OCI-LY3 (cell line): ENCODE measurements around the gene DSCAM.

Experiments
- EZH2phosphoT487 ChIP-seq: fragments of 200-600 bp; shearing (Covaris generic); IDR thresholded peaks from 2 replicates; pipeline ENCODE4 v1.6.1; 2018; ENCODE audit warnings: antibody characterized with exemption, mixed run types, low read depth
- TF ChIP-seq, protein P1 (sequence below): fragments of 200-600, 300-600 bp; sonication (generic); IDR thresholded peaks from 2 replicates; pipeline ENCODE4 v1.5.1; 2014; ENCODE audit warnings: antibody characterized with exemption, low read length, low read depth

DNA sequence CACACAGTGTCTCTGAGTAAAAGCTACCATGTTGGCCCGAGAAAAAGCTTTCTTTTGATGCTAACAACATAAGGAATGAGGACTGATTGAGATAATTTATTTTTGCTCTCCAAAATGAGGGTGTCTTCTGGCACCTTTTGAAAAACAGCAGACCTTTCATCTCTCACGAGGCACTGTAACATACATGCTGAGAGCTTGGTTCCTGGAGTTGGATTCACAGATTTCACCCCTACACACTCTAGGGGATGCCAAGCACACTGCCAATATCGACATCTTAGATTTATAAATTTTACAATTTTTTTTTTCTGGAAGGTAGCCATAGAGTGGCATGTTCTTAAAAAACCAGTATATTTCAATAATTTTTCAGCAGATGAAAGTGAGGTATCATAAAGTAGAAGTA is 408.3 kb downstream of the DSCAM start:
- TF ChIP-seq, protein P1, sequence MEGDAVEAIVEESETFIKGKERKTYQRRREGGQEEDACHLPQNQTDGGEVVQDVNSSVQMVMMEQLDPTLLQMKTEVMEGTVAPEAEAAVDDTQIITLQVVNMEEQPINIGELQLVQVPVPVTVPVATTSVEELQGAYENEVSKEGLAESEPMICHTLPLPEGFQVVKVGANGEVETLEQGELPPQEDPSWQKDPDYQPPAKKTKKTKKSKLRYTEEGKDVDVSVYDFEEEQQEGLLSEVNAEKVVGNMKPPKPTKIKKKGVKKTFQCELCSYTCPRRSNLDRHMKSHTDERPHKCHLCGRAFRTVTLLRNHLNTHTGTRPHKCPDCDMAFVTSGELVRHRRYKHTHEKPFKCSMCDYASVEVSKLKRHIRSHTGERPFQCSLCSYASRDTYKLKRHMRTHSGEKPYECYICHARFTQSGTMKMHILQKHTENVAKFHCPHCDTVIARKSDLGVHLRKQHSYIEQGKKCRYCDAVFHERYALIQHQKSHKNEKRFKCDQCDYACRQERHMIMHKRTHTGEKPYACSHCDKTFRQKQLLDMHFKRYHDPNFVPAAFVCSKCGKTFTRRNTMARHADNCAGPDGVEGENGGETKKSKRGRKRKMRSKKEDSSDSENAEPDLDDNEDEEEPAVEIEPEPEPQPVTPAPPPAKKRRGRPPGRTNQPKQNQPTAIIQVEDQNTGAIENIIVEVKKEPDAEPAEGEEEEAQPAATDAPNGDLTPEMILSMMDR, result no peak
- TF ChIP-seq EZH2phosphoT487, result no peak
